ENCODE results near the gene STS. TPM values are rescaled to one million over a fixed set of nuclear protein-coding genes. Genes with fewer than 3 reads are reported as not detected.

STS gene
- total RNA-seq, 4 donors from 2014 or later = 1.8 to 7.9 (median 5.3) TPM

DNA sequence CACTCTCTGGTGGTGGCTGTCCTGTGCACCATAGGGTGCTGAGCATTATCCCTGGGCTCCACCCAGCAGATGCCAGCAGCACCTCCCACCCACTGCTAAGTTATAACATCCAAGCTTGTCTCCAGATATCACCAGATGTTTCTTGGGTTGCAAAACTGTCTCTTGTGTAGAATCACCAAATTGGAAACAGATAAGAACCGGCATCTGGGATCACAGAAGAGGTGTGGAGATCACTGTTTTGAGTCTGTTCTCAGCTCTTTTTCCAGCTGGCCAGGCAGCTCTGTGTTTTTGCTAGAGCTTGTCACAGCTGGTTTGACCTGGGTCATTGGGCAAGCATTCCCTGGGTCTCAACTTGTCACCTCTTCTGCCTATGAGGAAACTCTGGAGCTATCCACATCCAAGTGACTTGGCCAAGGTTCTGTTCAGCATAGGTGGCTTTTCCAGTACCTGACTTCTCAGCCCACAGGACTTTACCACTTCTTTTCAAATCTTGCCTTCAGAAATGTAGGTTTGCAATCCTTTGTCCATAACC is 15.7 kb downstream of the STS start:
- TF ChIP-seq POLR2AphosphoS5 (IDR thresholded peaks at IDR 0.05) (no peak), POLR2A (IDR thresholded peaks at IDR 0.05) (no peak), EP300 (IDR thresholded peaks at IDR 0.05; ENCODE audit: low read depth) (no peak)
- TF ChIP-seq, protein P1, sequence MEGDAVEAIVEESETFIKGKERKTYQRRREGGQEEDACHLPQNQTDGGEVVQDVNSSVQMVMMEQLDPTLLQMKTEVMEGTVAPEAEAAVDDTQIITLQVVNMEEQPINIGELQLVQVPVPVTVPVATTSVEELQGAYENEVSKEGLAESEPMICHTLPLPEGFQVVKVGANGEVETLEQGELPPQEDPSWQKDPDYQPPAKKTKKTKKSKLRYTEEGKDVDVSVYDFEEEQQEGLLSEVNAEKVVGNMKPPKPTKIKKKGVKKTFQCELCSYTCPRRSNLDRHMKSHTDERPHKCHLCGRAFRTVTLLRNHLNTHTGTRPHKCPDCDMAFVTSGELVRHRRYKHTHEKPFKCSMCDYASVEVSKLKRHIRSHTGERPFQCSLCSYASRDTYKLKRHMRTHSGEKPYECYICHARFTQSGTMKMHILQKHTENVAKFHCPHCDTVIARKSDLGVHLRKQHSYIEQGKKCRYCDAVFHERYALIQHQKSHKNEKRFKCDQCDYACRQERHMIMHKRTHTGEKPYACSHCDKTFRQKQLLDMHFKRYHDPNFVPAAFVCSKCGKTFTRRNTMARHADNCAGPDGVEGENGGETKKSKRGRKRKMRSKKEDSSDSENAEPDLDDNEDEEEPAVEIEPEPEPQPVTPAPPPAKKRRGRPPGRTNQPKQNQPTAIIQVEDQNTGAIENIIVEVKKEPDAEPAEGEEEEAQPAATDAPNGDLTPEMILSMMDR (IDR thresholded peaks at IDR 0.05) = no peak
- intact Hi-C loops (cut with DNase I; ENCODE audit: low total_unique reads) = no loop called here
- Histone ChIP-seq H3K36me3 (no peaks in the 10 kb centered on the region), H3K4me1 (no peaks in the 10 kb centered on the region), H3K9me3 (no peaks in the 10 kb centered on the region), H3K4me3 (no peak overlapping the region), H3K27ac (no peak overlapping the region), H3K27me3 (no peaks in the 10 kb centered on the region)
- no peak for DNase-seq
- WGBS, 2 donors (ENCODE audit: low coverage in 1 of 2) = 77% methylated on average over 1 of the region's 1 CpG; no CpG with 5 or more reads in 1 of the 2 donors
- in situ Hi-C loops (cut with MboI; ENCODE audit: low pct_ligation_motif_present in 1 of 4, low pct_unique_long_range_greater_than_20kb in 1 of 4, low sequenced_read_pairs in 3 of 4) = no loop called here

DNA sequence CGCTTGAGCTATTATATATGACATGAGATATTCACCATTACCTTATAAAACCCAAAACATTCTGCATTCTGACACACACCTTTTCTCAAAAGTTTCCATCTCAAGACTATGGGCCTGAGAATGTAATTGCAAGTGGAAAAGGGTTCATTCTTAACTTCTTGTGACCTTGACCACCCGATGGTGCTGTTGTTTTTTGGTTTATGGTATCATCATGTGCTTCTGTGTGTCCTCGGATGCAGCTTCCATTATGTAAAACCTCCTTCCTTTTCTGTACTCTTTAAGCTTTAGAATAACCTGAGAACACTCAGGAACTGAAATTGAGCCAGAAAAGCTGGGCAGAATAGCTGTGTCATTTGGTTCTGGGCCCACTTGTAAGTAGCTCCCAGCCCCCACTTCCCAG is 16.7 kb downstream of the STS start:
- in situ Hi-C loops (cut with MboI; ENCODE audit: low pct_ligation_motif_present in 1 of 4, low pct_unique_long_range_greater_than_20kb in 1 of 4, low sequenced_read_pairs in 3 of 4) = no loop called here
- intact Hi-C loops (cut with DNase I; ENCODE audit: low total_unique reads) = no loop called here
- H3K4me3 ChIP-seq = no peak overlapping the region
- H3K4me1 ChIP-seq = no peaks in the 10 kb centered on the region
- WGBS, 2 donors (ENCODE audit: low coverage in 1 of 2) = 45 to 63% methylated on average over 2 to 3 of the region's 3 CpGs
- no peaks in the 10 kb centered on the region for H3K36me3 ChIP-seq
- no peaks in the 10 kb centered on the region for H3K27me3 ChIP-seq
- no peak for TF ChIP-seq POLR2AphosphoS5 (IDR thresholded peaks at IDR 0.05)
- TF ChIP-seq, protein P1 (IDR thresholded peaks at IDR 0.05) = no peak
- TF ChIP-seq POLR2A (IDR thresholded peaks at IDR 0.05) = no peak
- no peak for TF ChIP-seq EP300 (IDR thresholded peaks at IDR 0.05; ENCODE audit: low read depth)
- H3K27ac ChIP-seq = no peak overlapping the region
- DNase-seq = no peak
- H3K9me3 ChIP-seq = no peaks in the 10 kb centered on the region

DNA sequence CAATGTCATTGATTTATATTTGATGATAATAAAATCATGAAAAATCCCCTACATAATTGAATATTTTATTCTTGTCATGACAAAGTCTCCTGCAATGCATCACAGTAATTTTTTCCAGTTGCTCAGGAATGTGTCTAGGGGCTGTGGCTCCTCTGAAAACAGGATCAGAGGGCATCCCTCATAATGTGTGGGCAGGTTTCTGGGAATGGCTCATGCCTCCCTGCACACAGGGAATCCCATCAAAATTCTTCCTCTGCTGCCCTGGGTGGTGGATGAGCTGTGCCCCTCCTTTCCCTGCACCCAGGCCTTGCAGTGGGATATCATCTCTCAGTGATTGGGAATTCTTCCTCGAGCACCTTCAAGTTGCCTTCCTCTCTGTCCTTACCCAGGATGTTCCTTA is 20.9 kb downstream of the STS start:
- H3K36me3 ChIP-seq = no peaks in the 10 kb centered on the region
- H3K4me1 ChIP-seq = no peaks in the 10 kb centered on the region
- H3K9me3 ChIP-seq = no peaks in the 10 kb centered on the region
- intact Hi-C loops (cut with DNase I; ENCODE audit: low total_unique reads) = no loop called here
- 93% methylated on average over 1 of the region's 1 CpG; no CpG with 5 or more reads in 1 of the 2 donors for WGBS, 2 donors (ENCODE audit: low coverage in 1 of 2)
- no peaks in the 10 kb centered on the region for H3K27me3 ChIP-seq
- in situ Hi-C loops (cut with MboI; ENCODE audit: low pct_ligation_motif_present in 1 of 4, low pct_unique_long_range_greater_than_20kb in 1 of 4, low sequenced_read_pairs in 3 of 4) = no loop called here
- DNase-seq = no peak
- H3K4me3 ChIP-seq = no peak overlapping the region
- no peak overlapping the region for H3K27ac ChIP-seq
- TF ChIP-seq POLR2AphosphoS5 (IDR thresholded peaks at IDR 0.05) = no peak
- no peak for TF ChIP-seq POLR2A (IDR thresholded peaks at IDR 0.05)
- no peak for TF ChIP-seq EP300 (IDR thresholded peaks at IDR 0.05; ENCODE audit: low read depth)
- TF ChIP-seq, protein P1 (IDR thresholded peaks at IDR 0.05) = no peak

DNA sequence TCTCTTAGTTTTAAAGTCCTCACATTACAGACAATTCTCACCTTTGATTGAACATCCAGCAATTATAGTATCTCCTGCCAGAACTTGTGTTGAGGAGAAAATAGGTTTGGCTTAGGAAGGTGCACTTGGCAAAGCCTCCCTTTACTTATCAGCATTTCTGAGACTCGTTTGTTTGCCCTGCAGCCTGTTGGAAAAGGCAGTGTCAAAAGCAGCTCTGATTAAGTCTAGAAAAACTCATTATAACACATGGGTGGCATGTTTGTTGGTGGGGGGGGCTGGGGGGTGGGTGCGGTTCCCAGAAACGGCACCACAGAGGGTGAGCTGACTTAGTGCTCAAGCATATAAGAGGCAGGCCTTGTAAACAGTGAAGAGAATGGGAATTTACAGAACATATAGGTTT is 22.1 kb downstream of the STS start:
- Histone ChIP-seq H3K9me3 (no peaks in the 10 kb centered on the region), H3K27ac (no peak overlapping the region)
- 47 to 58% methylated on average over 3 of the region's 3 CpGs for WGBS, 2 donors (ENCODE audit: low coverage in 1 of 2)

More for the DNA sequence above, 22.1 kb downstream of the STS start:
- in situ Hi-C loops (cut with MboI; ENCODE audit: low pct_ligation_motif_present in 1 of 4, low pct_unique_long_range_greater_than_20kb in 1 of 4, low sequenced_read_pairs in 3 of 4) (no loop called here), intact Hi-C loops (cut with DNase I; ENCODE audit: low total_unique reads) (no loop called here)
- Histone ChIP-seq H3K27me3 (no peaks in the 10 kb centered on the region), H3K4me1 (no peaks in the 10 kb centered on the region), H3K4me3 (no peak overlapping the region), H3K36me3 (no peaks in the 10 kb centered on the region)
- DNase-seq = no peak
- TF ChIP-seq POLR2A (IDR thresholded peaks at IDR 0.05) = no peak
- TF ChIP-seq, protein P1 (IDR thresholded peaks at IDR 0.05) = no peak

All from transverse colon (tissue), 4 donors.